Activated naive CD8-positive, alpha-beta T cell (primary cell): ENCODE data around the gene ZBTB20.

ENCODE experiments used
- H3K27ac Mint-ChIP-seq: one replicate; pipeline ENCODE4 v1.8.0; 2021; ENCODE audit warnings: mixed read lengths
- H3K27me3 Mint-ChIP-seq: one replicate; pipeline ENCODE4 v1.8.0; 2021; ENCODE audit warnings: mixed read lengths
- H3K36me3 Mint-ChIP-seq: one replicate; pipeline ENCODE4 v1.8.0; 2021; ENCODE audit warnings: mixed read lengths
- H3K4me1 Mint-ChIP-seq: one replicate; pipeline ENCODE4 v1.8.0; 2021; ENCODE audit warnings: low read depth, mixed read lengths
- H3K4me3 Mint-ChIP-seq: one replicate; pipeline ENCODE4 v1.8.0; 2021; ENCODE audit warnings: mild to moderate bottlenecking, mixed read lengths
- H3K9me3 Mint-ChIP-seq: one replicate; pipeline ENCODE4 v1.8.0; 2021; ENCODE audit warnings: low read depth, mixed read lengths

Gene ZBTB20

DNA sequence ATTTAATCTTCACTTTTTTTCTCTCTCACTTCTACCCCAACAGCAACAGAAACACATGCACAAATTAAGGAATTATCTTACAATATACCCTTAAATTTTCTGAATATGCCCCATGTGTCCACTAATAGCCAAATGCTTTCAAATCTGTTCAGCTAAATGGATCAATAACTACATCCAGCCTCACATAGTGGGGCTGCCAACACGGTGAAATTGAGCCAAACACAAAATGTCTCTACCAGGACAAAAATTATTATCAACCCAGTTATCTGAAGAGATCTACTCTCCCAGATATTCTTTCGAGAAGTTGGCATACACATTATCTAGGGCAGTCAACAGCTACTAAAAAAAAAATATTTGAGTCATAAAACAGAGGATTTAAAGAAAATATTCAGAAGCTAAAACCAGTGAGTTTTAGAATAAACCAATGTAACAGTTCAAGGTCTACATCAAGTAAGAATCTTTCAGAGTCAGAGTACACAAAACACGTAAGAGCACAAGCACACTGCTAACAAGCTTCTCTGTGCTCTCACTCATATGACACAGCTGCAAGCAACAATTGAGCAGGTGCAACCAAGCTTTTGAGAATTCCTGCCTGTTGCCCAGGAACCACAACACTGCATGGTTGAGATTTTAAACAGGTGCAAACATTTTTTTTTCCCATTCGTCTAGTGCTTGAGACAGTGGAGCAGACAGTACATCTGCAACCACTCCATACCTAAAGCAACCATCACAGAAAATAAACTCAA lies 247.7 kb downstream of the ZBTB20 start:
- Mint-ChIP-seq H3K9me3 (no peaks in the 10 kb centered on the region), H3K27me3 (no peaks in the 10 kb centered on the region), H3K4me3 (no peak overlapping the region), H3K4me1 (peaks cover 5% of the 10 kb centered on the region), H3K36me3 (peaks cover 16% of the 10 kb centered on the region), H3K27ac (no peak overlapping the region)

DNA sequence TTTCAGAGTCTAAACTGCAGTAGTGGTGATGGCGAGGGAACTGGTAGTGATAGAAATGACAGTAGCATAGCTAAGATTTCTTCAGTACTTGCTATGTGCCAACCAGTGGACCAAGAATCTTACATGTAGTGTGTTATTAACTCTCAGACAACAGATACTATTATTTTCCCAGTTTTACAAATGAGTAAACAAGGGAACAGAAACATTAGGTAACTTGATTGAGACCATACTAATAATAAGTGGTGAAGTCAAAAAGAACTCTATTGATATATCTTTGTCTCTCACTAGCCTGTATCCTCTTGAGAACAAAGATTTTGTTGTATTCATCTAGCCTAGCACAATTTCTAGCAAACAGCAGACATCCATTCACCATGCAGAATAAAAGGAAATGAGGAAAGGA lies 250.1 kb downstream of the ZBTB20 start:
- Mint-ChIP-seq H3K27ac (no peak overlapping the region), H3K27me3 (no peaks in the 10 kb centered on the region), H3K9me3 (no peaks in the 10 kb centered on the region), H3K4me3 (no peak overlapping the region), H3K36me3 (peaks cover 19% of the 10 kb centered on the region), H3K4me1 (peaks cover 2% of the 10 kb centered on the region)

- peaks cover 16% of the 10 kb centered on the region for H3K36me3 Mint-ChIP-seq
- H3K4me3 Mint-ChIP-seq = no peak overlapping the region
- H3K27me3 Mint-ChIP-seq = no peaks in the 10 kb centered on the region
- no peak overlapping the region for H3K27ac Mint-ChIP-seq
- H3K4me1 Mint-ChIP-seq = no peaks in the 10 kb centered on the region
- no peaks in the 10 kb centered on the region for H3K9me3 Mint-ChIP-seq
Observed at GRCh38 chr3:114893361-114893760, 253.7 kb downstream of the ZBTB20 start.

GRCh38 chr3:114892880-114893279 lies 254.2 kb downstream of the ZBTB20 start:
- no peak overlapping the region for H3K27ac Mint-ChIP-seq
- peaks cover 16% of the 10 kb centered on the region for H3K36me3 Mint-ChIP-seq
- no peak overlapping the region for H3K4me3 Mint-ChIP-seq
- no peaks in the 10 kb centered on the region for H3K9me3 Mint-ChIP-seq
- no peaks in the 10 kb centered on the region for H3K4me1 Mint-ChIP-seq
- H3K27me3 Mint-ChIP-seq = no peaks in the 10 kb centered on the region

DNA sequence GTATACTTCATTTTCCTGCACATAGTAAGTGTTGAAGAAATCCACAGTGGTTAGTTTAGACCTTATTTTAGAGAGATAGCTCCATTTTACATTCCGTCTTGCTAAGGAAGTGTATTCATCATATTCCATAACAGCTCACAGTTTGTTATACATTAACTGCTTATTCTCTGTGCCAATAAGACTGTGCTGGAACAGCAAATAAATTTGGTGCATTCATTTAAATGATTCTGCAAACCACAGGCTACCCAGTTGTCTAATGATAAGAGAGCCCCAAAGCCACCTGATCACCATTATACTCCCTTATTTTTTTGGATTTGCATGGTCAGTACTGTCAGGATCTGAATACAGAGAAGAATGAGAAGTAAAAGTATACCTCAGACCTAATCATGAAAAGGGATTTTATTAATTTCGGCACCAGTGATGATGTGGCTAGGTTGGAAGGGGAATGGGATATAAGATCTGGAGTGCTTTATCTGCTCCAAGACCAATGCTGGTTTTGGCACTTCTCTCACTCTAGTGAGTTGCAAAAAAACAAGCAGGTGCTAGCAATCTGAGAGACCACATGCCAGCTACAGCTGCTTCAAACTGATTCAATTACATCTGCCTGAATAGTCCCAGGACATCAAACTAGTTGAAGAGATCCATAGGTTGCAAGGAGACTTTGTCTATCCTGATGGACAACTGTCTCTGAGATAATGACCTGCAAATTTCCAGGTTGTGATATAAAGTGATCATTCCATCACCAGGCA lies 254.8 kb downstream of the ZBTB20 start:
- no peak overlapping the region for H3K4me3 Mint-ChIP-seq
- H3K9me3 Mint-ChIP-seq = no peaks in the 10 kb centered on the region
- H3K27ac Mint-ChIP-seq = no peak overlapping the region
- H3K27me3 Mint-ChIP-seq = no peaks in the 10 kb centered on the region
- H3K36me3 Mint-ChIP-seq = peaks cover 22% of the 10 kb centered on the region
- no peaks in the 10 kb centered on the region for H3K4me1 Mint-ChIP-seq

- Mint-ChIP-seq H3K27ac (no peak overlapping the region), H3K4me3 (no peak overlapping the region), H3K9me3 (no peaks in the 10 kb centered on the region)
Observed at GRCh38 chr3:114887806-114888205, 259.3 kb downstream of the ZBTB20 start.

GRCh38 chr3:114886905-114887304 lies 260.2 kb downstream of the ZBTB20 start:
- Mint-ChIP-seq H3K4me3 (no peak overlapping the region), H3K27ac (no peak overlapping the region), H3K4me1 (peaks cover 5% of the 10 kb centered on the region), H3K36me3 (peaks cover 24% of the 10 kb centered on the region), H3K9me3 (no peaks in the 10 kb centered on the region), H3K27me3 (no peaks in the 10 kb centered on the region)

More at GRCh38 chr3:114887806-114888205, 259.3 kb downstream of the ZBTB20 start:
- Mint-ChIP-seq H3K27me3 (no peaks in the 10 kb centered on the region), H3K36me3 (peaks cover 28% of the 10 kb centered on the region), H3K4me1 (peaks cover 4% of the 10 kb centered on the region)

DNA sequence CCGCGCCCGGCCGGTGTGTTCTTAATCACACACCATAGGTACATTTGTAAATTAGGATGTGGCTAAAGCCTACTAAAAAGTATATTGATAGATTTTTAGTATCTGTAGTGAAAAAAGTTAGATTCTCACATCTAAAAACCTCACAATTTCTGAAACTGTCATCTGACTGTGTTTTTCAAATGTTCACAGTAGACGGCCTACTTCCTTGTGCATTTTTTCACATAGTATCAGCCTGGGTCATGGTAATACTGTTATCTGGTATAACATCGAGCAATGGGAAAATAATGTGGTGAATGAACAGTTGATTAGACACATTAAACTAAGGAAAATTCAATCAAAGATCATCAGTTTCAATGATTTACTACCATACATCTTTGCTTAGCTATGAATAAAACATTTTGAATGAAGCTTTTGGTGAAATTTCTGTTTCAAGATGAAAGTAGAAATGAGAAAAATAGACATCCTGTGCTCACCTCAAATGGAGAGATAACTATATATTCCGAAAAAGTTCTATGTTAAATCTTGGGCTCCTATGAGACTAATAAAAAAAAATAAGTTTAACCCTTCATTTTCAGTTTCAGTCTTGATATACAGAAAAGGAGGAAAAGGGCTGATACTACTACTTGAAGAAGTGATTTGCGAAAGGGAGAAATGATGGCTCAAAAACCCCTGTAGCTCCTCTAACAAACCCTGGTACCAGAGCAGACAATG lies 262.7 kb downstream of the ZBTB20 start:
- Mint-ChIP-seq H3K27me3 (no peaks in the 10 kb centered on the region), H3K4me3 (no peak overlapping the region), H3K36me3 (peaks cover 28% of the 10 kb centered on the region), H3K4me1 (peaks cover 8% of the 10 kb centered on the region), H3K27ac (no peak overlapping the region), H3K9me3 (no peaks in the 10 kb centered on the region)

- Mint-ChIP-seq H3K9me3 (no peaks in the 10 kb centered on the region), H3K27ac (no peak overlapping the region), H3K4me1 (peaks cover 5% of the 10 kb centered on the region), H3K4me3 (no peak overlapping the region), H3K27me3 (no peaks in the 10 kb centered on the region), H3K36me3 (peaks cover 20% of the 10 kb centered on the region)
Observed at GRCh38 chr3:114880078-114880477, 267.0 kb downstream of the ZBTB20 start.

DNA sequence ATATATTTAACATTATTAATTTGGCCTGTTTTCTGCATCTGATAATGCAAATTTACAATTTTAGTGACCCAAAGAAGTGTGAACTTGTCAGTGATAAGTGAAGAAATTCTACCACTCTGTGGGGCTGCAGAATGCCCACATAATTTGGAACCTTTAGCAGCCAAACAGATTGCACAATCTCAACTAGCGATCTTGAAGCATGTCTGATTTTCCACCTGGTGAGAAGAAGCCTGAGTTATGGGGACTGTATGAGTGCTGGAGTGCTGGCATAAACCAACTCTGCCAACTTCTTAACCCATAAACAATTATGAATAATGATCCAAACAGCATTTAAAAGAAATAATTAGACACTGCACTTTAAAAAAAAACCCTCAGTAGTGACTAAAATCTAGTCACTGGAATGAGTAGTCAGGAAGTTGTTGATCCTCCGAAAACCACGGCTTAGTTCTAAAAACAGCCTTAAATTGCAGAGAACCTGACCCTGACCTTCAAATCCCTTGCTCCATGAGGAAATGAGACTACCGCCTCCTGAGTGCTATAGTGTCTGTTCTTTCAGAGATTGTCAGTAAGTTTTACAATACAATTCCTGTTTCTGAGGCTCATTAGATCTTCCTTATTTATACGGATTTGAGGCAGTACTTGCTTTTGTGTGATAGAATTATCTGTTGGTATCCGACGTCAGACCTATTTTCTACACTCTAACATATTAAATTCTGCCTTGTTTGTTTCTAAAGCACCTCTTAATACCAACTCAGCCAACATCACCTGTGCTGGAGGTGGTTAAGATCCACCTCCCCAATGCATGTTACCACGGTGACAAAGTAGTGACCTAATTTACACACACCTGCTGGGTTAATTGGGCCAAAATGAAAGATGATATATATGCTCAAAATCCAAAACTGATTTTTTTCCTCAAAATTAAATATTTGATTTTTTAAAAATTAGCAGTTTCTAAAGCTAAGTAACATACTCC lies 267.7 kb downstream of the ZBTB20 start:
- Mint-ChIP-seq H3K9me3 (no peaks in the 10 kb centered on the region), H3K4me3 (no peak overlapping the region), H3K27ac (no peak overlapping the region), H3K27me3 (no peaks in the 10 kb centered on the region), H3K4me1 (peaks cover 5% of the 10 kb centered on the region), H3K36me3 (peaks cover 19% of the 10 kb centered on the region)

DNA sequence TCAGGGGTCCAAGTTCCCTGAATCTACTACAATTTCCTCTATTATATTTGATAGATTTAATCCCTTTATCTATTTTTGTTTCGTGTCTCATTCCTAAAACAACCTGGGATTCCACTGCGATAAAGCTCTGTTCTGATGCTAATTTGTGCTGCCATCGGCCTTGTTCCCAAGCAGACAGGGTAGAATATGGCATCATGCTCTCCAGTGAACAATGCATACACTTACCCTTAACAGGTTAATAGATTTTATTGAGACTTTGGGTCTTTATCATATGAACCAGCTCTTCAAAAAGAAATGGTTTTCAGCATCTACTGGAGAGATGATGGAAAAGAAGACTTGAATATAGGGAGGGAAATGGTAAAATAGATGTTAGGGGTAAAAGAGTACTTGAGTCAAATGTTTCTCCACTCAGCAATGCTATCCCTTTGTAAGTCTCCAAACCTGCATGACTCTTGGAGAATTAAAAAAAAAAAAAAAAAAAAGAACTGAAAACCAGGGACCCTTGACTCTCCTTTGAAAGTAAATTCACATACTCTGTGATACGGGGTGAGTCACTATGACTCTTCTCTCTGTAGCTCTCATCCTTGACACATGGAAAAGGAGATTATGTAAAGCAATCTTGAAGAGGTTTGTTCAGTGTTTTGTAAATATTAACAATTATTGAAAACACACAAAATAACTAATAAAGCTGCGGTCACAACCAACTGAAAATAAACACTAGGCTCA lies 268.8 kb downstream of the ZBTB20 start:
- peaks cover 5% of the 10 kb centered on the region for H3K4me1 Mint-ChIP-seq
- H3K27ac Mint-ChIP-seq = no peak overlapping the region
- H3K36me3 Mint-ChIP-seq = peaks cover 17% of the 10 kb centered on the region
- no peaks in the 10 kb centered on the region for H3K9me3 Mint-ChIP-seq
- no peaks in the 10 kb centered on the region for H3K27me3 Mint-ChIP-seq
- no peak overlapping the region for H3K4me3 Mint-ChIP-seq

- Mint-ChIP-seq H3K27ac (no peak overlapping the region), H3K36me3 (peaks cover 15% of the 10 kb centered on the region), H3K4me1 (peaks cover 5% of the 10 kb centered on the region), H3K4me3 (no peak overlapping the region), H3K27me3 (no peaks in the 10 kb centered on the region), H3K9me3 (no peaks in the 10 kb centered on the region)
Observed at GRCh38 chr3:114877378-114878113, 269.5 kb downstream of the ZBTB20 start.

DNA sequence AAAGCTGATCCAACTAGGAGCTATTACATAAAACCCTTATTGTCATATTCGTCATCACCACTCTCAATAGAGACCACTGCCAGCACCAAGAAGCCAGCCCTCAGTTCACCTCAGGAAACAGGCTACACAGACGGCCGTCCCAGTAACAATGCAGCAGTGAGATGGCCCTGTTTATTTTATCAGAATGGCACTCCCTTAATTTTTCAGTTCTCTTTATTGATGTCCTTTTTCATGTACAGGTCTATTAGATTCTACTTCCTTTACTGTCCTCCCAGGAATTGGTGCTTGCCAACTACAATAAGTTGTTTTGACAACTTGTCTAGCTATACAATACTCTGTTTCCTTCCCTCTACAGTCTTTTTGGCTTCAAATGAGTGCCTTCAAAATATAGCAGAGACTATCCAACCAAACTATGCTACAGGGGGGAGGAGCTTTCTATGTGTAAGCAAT lies 272.5 kb downstream of the ZBTB20 start:
- no peak overlapping the region for H3K4me3 Mint-ChIP-seq
- H3K27me3 Mint-ChIP-seq = no peaks in the 10 kb centered on the region
- H3K27ac Mint-ChIP-seq = no peak overlapping the region
- peaks cover 9% of the 10 kb centered on the region for H3K4me1 Mint-ChIP-seq
- peaks cover 21% of the 10 kb centered on the region for H3K36me3 Mint-ChIP-seq
- no peaks in the 10 kb centered on the region for H3K9me3 Mint-ChIP-seq
